ENCODE data around the gene DNAJB8. TPM values are rescaled to one million over a fixed set of nuclear protein-coding genes. Genes with fewer than 3 reads are reported as not detected.

The DNAJB8 gene
- total RNA-seq, 1 donor = not detected

DNA sequence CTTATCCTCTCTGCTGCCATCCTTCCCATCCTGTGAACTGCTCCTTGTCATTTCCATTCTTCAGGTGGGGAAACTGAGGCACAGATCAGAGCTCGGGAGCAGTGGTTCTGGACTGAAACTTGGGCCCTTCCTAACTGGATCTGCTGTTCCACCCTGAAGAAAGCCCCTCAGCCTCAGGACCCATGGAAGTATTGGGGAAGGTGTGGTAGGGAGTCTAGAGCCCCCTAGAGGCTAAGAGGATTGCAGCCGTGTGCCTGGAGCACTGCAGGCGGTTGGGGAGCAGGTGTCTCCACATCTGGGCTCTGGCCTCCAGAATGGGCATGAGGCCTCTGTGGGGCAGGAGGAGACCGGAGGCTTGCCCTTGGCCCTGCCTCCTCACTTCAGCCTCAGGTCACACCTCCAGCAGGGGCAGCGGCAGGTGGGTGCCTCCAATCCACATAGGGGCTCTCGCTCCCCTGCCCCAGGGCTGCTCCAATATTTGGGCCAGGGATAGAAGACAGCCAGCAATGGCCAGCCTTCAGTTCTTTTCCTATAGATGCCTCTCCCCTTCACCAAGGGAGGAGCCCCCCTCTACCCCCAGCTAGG is 28.1 kb downstream of the DNAJB8 start:
- Histone ChIP-seq H3K27me3 (ENCODE audit: insufficient read depth, low read length) (peaks cover 6% of the 10 kb centered on the region), H3K4me3 (ENCODE audit: low read length) (no peak overlapping the region), H3K4me1 (ENCODE audit: insufficient read depth, low read length) (no peaks in the 10 kb centered on the region), H3K9me3 (ENCODE audit: low read depth, low read length) (no peaks in the 10 kb centered on the region)

DNA sequence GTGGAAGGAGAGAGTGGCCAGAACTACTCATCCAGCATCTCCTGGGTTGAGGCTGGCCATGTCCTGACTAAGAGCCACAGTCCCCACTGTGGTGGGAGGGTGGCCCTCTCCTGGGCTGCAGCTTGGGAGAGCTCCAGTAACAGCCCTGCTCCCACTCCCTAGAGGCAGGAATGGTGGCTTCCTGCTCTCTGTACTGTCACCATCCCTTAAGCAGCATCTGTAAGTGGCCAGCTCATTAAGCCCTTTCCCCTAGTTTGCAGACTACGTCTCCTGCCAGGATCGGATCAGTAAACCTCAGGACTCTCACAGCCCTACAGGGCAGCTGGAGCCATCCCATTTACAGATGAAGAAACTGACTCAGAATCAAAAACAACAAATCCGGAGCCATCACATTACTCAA is 30.5 kb downstream of the DNAJB8 start:
- Histone ChIP-seq H3K27me3 (ENCODE audit: insufficient read depth, low read length) (peaks cover 24% of the 10 kb centered on the region), H3K9me3 (ENCODE audit: low read depth, low read length) (no peaks in the 10 kb centered on the region), H3K4me3 (ENCODE audit: low read length) (no peak overlapping the region), H3K4me1 (ENCODE audit: insufficient read depth, low read length) (no peaks in the 10 kb centered on the region)

DNA sequence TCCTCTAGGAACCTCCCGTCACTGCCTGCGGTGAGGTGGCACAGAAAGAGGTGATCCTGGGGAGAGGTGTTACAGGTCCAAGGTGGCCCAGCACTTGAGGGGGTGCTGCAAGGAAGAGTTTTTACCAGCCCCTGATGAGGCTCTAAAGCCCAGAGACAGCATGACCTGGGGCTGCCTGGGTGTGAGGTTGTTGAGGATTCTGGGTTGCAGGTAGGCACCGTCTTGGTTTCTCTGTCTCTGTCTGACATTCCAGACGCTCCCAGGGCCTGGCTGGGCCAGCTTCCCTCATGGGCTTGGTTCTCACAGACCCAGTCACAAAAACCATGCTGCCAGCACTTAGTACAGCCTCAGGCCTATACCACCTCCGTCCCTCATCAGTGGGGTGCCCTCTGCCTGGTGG is 31.1 kb downstream of the DNAJB8 start:
- Histone ChIP-seq H3K4me3 (ENCODE audit: low read length) (no peak overlapping the region), H3K9me3 (ENCODE audit: low read depth, low read length) (no peaks in the 10 kb centered on the region), H3K27me3 (ENCODE audit: insufficient read depth, low read length) (peaks cover 24% of the 10 kb centered on the region), H3K4me1 (ENCODE audit: insufficient read depth, low read length) (no peaks in the 10 kb centered on the region)

DNA sequence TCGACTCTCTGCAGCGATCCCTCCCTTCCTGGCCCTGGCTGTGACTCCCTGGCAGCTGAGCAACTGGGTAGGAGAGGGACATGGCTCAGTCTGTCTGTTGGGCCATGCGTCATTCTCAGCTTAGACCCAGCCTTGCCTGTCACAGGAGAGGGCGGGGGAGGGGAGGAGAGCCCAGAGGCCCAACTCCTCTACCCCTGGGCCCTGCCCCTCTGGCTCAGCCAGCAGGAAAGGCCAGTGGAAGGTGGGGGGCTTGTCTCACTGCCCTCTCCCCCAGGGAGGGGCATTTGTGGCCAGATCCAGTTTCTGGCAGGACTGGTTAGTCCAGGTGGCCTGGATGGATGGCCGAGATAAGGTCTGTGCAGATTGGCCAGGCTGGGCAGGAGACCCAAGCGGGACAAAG is 31.6 kb downstream of the DNAJB8 start:
- H3K27me3 ChIP-seq (ENCODE audit: insufficient read depth, low read length) = peaks cover 24% of the 10 kb centered on the region
- no peak overlapping the region for H3K4me3 ChIP-seq (ENCODE audit: low read length)
- H3K4me1 ChIP-seq (ENCODE audit: insufficient read depth, low read length) = no peaks in the 10 kb centered on the region

DNA sequence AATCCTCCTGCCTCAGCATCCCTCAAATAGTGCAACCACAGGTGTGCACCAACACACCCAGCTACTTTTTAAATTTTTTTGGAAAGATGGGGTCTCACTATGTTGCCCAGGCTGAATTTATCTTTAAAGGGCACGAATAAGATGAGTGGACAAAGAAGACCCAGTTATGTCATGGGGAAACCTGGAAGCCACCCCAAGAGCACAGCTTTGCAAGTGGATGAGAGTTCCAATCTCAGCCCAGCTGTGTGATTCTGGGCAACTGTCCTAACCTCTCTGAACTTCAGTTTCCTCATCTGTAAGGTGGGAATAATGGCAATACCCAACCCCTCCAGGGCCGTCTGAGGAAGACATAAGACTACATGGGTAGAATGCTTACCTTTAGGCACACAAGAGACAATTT is 32.2 kb downstream of the DNAJB8 start:
- Histone ChIP-seq H3K4me3 (ENCODE audit: low read length) (no peak overlapping the region), H3K4me1 (ENCODE audit: insufficient read depth, low read length) (no peaks in the 10 kb centered on the region), H3K27me3 (ENCODE audit: insufficient read depth, low read length) (peaks cover 24% of the 10 kb centered on the region), H3K9me3 (ENCODE audit: low read depth, low read length) (no peaks in the 10 kb centered on the region)

More for the DNA sequence above, 31.6 kb downstream of the DNAJB8 start:
- H3K9me3 ChIP-seq (ENCODE audit: low read depth, low read length) = no peaks in the 10 kb centered on the region

DNA sequence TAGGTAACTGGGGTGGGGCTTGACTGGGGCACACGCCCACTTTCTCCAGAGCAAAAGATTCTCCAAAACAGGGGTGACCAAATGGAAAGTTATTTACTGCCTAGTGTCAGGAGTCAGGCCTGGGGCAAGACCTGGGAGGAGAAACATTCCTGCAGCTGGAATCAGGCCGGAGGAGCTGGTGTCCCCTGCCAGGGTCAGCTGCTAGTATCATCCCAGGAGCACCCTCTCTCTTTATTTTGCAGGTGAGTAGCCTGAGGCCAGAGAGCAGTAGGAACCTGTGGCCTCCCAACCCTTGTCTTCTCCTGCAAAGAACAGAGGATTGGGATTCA is 32.9 kb downstream of the DNAJB8 start:
- peaks cover 24% of the 10 kb centered on the region for H3K27me3 ChIP-seq (ENCODE audit: insufficient read depth, low read length)
- no peak overlapping the region for H3K4me3 ChIP-seq (ENCODE audit: low read length)
- no peaks in the 10 kb centered on the region for H3K9me3 ChIP-seq (ENCODE audit: low read depth, low read length)
- H3K4me1 ChIP-seq (ENCODE audit: insufficient read depth, low read length) = no peaks in the 10 kb centered on the region

DNA sequence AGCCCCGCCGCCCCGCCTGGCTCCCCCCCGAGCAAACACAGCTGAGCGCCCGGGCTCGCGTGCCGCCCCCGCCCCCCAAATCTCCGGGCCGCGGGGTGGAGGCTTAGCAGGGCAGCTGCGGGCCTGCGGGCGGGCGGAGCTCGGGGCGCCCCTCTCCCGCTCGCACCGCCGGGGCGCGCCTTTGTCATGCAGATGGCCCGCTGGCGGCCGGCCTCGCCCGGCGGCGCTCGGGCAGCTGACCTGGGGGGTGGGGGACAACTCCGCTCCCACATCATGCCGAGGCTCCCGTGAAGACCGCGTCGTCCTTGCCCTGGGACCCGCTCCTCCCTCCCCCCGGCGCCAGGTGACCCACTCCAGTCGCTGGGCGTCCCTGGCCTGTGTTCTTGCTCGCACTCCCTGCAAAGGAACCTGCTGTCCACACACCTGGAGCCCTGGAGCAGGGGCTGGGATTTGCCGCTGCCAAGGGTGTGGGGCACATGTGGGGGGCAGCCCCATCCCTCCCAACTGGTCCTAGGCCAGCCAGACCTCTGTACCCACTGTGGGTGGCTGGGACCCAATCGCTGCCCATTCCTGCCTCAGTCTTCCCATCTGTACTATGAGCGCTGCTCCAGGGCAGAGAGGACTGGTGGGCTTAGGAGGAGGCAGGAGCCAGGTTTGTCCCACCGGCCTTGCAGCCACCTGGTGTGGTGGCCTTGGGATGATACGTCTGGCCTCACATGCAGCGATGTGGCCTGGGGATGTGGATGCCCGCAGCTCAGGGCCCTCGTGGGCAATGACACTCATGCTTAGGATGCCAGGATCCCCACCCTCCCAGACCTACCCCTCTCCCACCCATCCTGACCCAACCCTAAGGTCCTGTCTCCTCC is 33.5 kb downstream of the DNAJB8 start:
- Histone ChIP-seq H3K9me3 (ENCODE audit: low read depth, low read length) (no peaks in the 10 kb centered on the region), H3K4me3 (ENCODE audit: low read length) (no peak overlapping the region), H3K27me3 (ENCODE audit: insufficient read depth, low read length) (peaks cover 24% of the 10 kb centered on the region), H3K4me1 (ENCODE audit: insufficient read depth, low read length) (no peaks in the 10 kb centered on the region)

DNA sequence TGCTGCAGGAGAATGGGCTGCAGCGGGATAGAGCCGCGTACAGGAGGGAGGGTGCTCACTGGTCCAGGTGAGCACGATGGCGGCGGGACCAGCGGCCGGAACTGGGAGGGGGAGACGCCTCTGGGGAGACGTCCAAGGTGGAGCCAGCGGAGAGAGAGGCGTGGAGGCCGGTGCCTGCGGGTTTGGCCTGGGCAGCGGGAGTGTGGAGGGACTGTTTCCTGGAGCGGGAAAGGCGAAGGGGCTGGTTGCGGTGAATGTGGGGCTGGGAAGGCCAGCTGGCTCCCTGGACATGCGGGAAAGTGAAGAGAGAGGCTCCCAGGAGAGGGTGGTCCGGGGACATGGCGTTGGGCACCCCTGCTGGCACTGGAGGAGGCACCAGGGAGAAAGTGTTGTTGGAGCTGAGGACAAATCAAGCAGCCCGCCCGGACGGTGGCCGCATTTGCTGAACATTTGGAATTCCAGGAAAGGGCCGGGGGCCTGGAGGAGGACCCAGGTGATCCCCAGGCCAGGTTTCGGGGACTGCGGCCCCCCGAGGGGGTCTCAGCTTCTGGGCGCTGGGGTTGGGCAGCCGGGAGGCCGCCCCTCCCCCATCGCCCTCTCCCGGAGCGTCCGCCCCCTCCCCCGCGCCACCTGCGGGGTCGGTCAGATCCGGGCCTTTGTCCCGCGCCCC is 34.3 kb downstream of the DNAJB8 start:
- H3K4me1 ChIP-seq (ENCODE audit: insufficient read depth, low read length) = no peaks in the 10 kb centered on the region
- no peak overlapping the region for H3K4me3 ChIP-seq (ENCODE audit: low read length)
- H3K9me3 ChIP-seq (ENCODE audit: low read depth, low read length) = no peaks in the 10 kb centered on the region
- peaks cover 24% of the 10 kb centered on the region for H3K27me3 ChIP-seq (ENCODE audit: insufficient read depth, low read length)

DNA sequence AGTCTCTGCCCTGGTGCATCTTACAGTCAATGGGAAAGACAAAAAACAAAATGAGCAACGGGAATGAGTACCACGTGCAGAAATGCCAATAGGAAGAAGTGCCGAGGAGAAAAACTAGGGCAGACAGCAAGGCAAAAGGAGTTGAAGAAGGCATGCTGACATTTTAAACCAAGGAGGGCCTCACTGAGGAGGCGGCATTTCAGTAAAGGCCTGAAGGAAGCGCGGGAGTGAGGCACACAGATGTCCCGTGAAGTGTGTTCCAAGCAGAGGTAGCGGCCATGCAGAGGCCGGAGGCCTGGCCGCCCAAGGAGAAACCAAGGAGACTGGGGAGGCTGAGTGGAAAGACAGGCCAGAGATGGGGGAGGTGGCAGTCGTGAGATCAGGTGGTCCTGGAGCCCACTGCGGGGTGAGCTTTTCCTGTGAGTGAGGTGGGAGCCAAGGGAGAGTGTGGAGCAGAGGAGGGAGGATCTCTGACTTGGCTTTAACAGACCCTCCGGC is 34.8 kb downstream of the DNAJB8 start:
- Histone ChIP-seq H3K27me3 (ENCODE audit: insufficient read depth, low read length) (peaks cover 24% of the 10 kb centered on the region), H3K9me3 (ENCODE audit: low read depth, low read length) (no peaks in the 10 kb centered on the region)

DNA sequence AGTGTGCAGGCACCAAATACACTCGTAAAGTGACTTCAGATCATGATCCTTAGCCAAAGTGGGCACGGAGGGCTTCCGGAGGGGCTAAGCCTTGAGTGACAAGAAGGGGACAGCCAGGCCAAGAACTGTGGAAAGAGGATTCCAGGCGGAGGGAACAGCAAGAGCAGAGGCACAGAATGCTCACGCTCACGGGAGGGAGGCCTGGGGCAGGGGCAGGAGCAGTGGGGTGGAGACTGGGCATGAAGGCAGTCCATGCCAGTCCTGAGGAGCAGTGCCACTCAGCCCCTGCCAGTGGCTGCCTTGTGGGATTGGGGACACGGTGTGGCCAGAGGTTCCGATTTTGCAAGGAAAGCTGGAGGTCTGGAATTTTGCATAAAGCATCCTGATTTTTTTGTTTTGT is 36.0 kb downstream of the DNAJB8 start:
- Histone ChIP-seq H3K27me3 (ENCODE audit: insufficient read depth, low read length) (peaks cover 24% of the 10 kb centered on the region), H3K9me3 (ENCODE audit: low read depth, low read length) (no peaks in the 10 kb centered on the region), H3K4me1 (ENCODE audit: insufficient read depth, low read length) (peaks cover 6% of the 10 kb centered on the region), H3K4me3 (ENCODE audit: low read length) (no peak overlapping the region)

More for the DNA sequence above, 34.8 kb downstream of the DNAJB8 start:
- no peak overlapping the region for H3K4me3 ChIP-seq (ENCODE audit: low read length)
- H3K4me1 ChIP-seq (ENCODE audit: insufficient read depth, low read length) = no peaks in the 10 kb centered on the region

DNA sequence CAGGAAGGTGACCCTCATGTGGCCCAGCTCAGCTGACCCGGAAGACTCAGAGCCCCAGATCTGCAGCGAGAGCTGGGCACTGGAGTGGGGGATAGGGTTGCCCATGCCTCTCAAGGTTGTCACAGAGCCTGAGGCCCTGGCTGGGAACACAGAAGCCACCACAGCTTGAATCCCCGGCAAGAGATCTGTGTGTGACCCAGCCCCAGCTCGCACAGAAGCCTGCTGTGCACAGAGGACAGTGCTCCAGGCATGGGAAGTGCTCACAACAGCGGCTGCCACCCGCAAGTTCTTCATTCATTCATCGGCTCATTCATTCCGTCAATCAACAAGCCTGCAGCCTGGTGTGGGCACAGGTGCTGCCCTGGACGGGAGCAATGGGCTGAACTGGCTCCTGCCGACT is 36.4 kb downstream of the DNAJB8 start:
- Histone ChIP-seq H3K9me3 (ENCODE audit: low read depth, low read length) (no peaks in the 10 kb centered on the region), H3K4me1 (ENCODE audit: insufficient read depth, low read length) (peaks cover 6% of the 10 kb centered on the region), H3K4me3 (ENCODE audit: low read length) (no peak overlapping the region), H3K27me3 (ENCODE audit: insufficient read depth, low read length) (peaks cover 24% of the 10 kb centered on the region)

DNA sequence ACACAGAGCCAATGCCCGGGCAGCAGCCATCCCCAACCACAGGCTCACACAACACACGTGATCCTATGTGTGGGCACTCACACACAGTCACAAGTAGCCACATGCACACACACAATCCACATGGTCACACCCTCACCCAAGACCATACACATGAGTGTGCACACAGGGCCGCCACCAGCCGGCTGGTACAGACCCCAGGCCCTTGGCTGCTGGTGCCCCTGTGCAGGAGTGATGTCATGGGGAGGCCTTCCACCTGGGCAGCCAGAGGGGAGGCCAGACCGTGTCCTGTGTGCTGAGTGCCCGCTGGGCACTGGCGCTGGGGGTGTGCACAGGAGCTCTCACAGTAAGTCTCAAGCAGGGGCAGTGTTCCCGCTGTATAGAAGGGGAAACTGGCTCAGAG is 36.9 kb downstream of the DNAJB8 start:
- H3K9me3 ChIP-seq (ENCODE audit: low read depth, low read length) = no peaks in the 10 kb centered on the region
- no peak overlapping the region for H3K4me3 ChIP-seq (ENCODE audit: low read length)
- H3K27me3 ChIP-seq (ENCODE audit: insufficient read depth, low read length) = peaks cover 24% of the 10 kb centered on the region

DNA sequence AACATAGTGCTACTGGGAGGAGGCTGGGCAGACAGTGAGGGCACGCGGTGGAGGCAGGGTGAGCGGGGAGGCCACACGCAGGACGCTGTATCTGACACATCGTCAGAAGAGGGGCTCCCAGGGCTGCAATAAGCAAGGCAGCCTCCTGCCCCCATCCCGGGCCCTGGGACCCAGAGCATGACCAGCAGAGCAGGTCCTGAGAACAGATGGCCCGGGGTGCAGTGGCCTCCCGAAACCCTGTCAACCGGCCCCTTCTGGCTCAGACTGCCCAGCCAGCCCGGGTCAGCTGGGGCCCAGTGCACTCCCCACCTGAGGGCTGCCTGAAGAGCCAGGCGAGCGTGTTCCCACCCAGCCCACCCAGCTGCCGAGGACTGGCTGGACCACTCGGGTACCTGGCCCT is 37.4 kb downstream of the DNAJB8 start:
- Histone ChIP-seq H3K4me1 (ENCODE audit: insufficient read depth, low read length) (peaks cover 6% of the 10 kb centered on the region), H3K27me3 (ENCODE audit: insufficient read depth, low read length) (peaks cover 24% of the 10 kb centered on the region), H3K9me3 (ENCODE audit: low read depth, low read length) (no peaks in the 10 kb centered on the region), H3K4me3 (ENCODE audit: low read length) (no peak overlapping the region)

More for the DNA sequence above, 36.9 kb downstream of the DNAJB8 start:
- H3K4me1 ChIP-seq (ENCODE audit: insufficient read depth, low read length) = peaks cover 6% of the 10 kb centered on the region

DNA sequence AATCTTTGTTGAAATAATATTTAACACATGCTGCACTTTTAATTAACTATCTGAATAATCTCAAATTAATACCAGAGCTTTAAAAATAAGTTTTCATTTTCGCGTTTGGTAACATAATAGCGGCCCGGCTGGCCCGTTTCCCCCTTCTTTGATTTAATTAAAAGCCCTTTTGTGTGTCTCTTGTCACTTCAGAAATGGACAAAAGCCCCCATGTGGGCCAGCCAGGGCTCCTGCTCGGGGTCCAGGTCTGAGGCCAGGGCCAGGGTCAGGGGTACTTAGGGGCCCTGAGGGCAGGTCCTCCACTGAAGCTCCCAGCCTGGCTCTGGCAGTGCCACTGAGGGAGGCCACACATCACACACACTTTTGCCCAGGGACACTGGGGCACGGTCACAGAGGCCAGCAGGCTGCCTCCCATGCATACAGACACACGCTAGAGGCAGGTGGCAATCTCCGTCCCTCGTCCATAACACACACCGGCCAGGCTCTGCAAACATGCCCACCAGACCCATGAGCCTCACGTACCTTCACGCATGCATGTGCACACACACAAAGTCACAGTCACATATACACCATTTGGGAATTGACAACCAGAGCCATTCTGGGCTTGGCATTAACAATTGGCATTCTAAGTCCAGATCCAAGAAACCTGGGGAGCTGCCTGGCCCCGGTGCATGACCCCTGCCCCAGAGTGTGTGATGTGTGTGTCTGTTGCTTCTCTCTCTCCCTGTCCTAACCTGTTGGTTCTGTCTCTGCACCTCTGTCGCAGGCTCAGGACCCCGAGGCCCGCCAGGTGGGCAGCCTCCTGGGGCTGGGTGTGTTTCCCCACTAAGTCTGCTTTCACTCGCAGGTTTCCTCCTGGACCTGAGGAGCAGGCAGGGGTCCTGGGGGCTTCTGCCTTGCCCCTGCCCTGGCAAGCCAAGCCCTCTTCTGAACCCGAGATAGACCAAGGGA is 38.5 kb downstream of the DNAJB8 start:
- H3K9me3 ChIP-seq (ENCODE audit: low read depth, low read length) = no peaks in the 10 kb centered on the region
- H3K27me3 ChIP-seq (ENCODE audit: insufficient read depth, low read length) = peaks cover 14% of the 10 kb centered on the region
- no peak overlapping the region for H3K4me3 ChIP-seq (ENCODE audit: low read length)
- H3K4me1 ChIP-seq (ENCODE audit: insufficient read depth, low read length) = peaks cover 6% of the 10 kb centered on the region

All from mononuclear cell (primary cell).